DLD1 (cell line): ENCODE measurements around the gene LITAFD.

Experiments
- in situ Hi-C: cut with HindIII; loops from 2 replicates; pipeline ENCODE4 v1.10.0; 2017; ENCODE audit warnings: low sequenced_read_pairs

Gene LITAFD

DNA sequence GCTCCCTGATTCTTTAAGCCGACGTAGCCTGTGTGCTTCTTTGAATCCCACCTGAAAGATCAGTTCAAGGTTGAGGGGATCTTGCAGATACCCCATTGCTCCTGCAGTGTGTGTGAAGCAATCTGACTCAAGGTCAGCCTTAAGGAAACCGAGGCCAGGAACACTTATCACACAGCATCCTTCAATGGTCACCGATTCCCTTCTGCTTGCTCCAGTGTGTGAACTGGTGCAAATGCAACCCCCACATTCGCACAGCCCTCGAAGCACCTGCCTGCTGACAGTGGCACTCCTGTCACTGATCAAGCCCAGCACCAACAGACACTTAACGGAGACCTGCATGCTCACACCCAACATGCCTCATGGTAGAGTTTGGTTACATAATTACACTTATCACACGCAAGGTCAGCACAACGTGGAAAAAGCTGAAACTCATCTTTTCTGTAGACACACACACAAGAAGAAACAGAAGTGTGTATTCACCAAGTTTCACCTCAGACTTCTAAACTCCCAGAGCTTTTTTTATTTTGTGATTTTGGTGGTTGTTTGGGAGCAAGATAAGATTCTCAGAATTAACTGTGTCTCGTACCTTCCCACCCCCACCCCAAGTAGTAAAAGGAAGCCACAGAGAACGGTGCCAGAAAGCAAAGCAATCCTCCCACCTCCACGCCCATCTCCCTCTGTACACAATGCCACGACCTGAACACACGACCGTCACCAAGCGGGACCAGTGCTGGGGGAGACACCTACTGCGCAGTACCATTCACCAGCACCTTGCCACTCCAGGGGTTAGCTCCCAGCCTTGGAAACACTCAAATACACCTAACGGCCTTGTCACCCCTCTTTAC, 37.2 kb downstream of the LITAFD start:
- in situ Hi-C loops = no loop called here

GRCh38 chr16:8919934-8920462, 37.8 kb downstream of the LITAFD start:
- in situ Hi-C loops = no loop called here

DNA sequence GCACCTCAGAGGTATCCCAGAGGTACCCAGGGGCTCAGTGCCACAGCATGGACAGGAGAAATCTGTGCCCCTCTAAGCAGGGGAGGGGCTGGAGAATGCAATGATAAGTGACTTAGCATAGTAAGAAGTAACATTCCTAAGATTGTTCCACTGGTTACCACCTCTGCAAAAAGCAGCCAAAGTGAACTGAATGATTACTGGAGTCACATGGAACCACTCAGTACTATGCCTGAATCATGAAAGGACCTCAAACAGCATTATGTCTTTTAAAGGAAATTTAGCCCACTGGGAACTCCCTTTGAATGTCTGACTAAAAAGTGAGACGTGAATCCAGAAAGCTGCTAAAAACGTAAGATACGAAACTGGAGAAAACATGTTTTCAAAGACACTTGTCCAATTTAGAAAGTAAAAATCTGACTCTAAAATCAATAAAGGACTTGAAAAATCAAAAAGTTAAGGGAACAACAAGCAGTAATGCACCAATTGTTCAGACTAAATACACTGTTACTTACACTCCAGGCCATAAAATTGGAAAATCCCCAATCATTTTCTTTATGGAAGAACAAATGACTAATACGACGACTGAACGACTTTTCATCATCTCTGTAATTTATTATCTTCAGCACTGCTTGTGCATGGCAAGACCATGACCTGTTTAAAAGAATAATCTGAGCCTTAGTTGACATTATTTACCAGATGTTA, 38.6 kb downstream of the LITAFD start:
- in situ Hi-C loops = no loop called here

GRCh38 chr16:8921347-8921984, 39.3 kb downstream of the LITAFD start:
- in situ Hi-C loops = no loop called here

- in situ Hi-C loops = no loop called here
Observed at GRCh38 chr16:8923199-8923598, 41.0 kb downstream of the LITAFD start.

GRCh38 chr16:8924214-8924613, 42.1 kb downstream of the LITAFD start:
- in situ Hi-C loops = no loop called here

GRCh38 chr16:8925455-8925854, 43.3 kb downstream of the LITAFD start:
- in situ Hi-C loops = no loop called here

- in situ Hi-C loops = no loop called here
Observed at GRCh38 chr16:8926827-8927226, 44.7 kb downstream of the LITAFD start.

DNA sequence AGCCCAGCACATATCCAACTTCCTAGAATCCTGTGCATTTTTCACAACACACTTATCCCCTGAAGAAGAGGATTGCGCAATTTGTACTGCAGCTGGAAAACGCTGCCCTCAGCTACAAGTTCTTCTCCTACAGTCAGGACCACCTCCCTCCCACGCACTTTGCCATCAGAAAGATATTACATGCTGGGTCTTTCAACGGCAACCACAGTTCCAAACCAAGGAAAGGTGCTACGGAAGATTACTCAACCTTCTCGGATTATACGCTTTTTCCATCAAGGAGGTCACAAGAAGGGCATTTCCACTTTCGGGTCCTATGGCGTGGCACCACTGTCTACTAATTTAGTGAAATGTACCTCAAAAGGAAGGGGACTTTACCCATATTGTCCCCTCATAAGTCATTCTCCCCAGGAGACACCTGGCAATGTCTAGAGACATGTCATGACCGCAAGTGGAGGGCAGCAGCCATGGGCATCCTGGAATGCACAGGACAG, 46.4 kb downstream of the LITAFD start:
- in situ Hi-C loops = no loop called here

DNA sequence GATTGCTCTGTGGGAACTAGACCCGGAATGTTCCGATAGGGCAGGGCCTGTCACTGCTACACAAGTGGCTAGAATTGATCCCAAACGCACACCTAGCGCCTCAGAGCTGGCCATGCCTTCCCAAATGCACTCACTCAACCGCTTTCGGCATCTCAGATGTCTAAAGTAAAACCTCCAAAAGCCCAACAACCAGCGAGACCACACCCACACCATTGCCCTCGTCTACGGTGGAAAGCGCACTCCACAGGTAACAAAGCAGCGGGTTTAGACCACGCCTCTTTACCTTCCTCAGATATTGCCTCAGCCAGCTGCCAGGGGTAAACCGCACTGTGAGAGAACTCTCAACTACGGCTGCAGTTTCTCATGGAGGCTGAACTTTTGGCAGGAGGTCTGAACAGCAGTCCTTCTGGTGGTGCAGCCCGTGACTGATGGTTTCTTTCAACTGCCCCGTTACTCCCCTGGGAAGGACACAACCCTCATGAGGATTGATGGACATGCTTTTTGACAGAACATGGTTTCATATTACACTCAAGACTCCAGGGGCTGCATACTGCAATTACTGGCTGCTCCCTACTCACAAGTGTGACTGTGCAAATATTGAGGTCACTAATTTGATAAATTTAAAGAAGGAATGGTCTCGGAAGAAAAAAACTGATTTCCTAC, 47.1 kb downstream of the LITAFD start:
- in situ Hi-C loops = no loop called here

- in situ Hi-C loops = no loop called here
Observed at GRCh38 chr16:8931859-8932258, 49.7 kb downstream of the LITAFD start.

DNA sequence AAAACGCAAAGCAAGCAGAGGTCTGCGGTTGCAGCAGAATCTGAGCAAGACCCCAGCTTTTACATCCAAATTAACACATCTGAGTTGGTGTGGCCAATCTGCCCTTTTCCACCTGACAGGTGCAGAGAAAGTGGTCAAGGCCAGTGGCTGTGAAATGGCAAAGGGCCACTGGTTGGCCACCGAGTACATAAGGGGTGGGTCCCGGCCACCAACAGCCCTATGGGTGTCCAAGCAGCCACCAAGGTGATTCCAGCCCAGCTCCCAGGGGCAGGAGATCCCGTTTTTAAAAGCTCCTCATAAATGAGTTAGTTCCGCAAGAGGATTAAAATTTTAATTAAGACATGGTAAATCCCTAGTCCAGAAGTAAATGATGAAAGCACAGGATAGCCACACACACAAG, 52.5 kb downstream of the LITAFD start:
- in situ Hi-C loops = no loop called here
